Liver (tissue), 3 donors: ENCODE results near the gene PPP1R1B.

Source experiments
- EGR1 ChIP-seq, 2 donors: IDR thresholded peaks; 2 replicates each; pipeline ENCODE4 v1.6.1; 2016 to 2018; ENCODE audit warnings: antibody characterized with exemption in 2 of 2, low read depth in 2 of 2
- FOXA1 ChIP-seq: IDR thresholded peaks from 2 replicates; pipeline ENCODE4 v1.6.1; 2016; ENCODE audit warnings: antibody characterized with exemption
- GABPA ChIP-seq, 2 donors: IDR thresholded peaks in 1 of 2; conservative IDR thresholded peaks in 1 of 2; 2 replicates each; pipeline ENCODE4 v1.6.1; 2016; ENCODE audit warnings: antibody characterized with exemption in 2 of 2, mild to moderate bottlenecking in 1 of 2, moderate library complexity in 1 of 2
- JUND ChIP-seq, 2 donors: IDR thresholded peaks; 2 replicates each; pipeline ENCODE4 v1.6.1; 2016; ENCODE audit warnings: antibody characterized with exemption in 2 of 2
- RAD21 ChIP-seq, 2 donors: IDR thresholded peaks; 2 replicates each; pipeline ENCODE4 v1.6.1; 2016; ENCODE audit warnings: antibody characterized with exemption in 2 of 2, mild to moderate bottlenecking in 2 of 2
- RXRA ChIP-seq, 2 donors: IDR thresholded peaks; 2 replicates each; pipeline ENCODE4 v1.6.1; 2017 to 2018; ENCODE audit warnings: antibody characterized with exemption in 2 of 2, mild to moderate bottlenecking in 1 of 2
- SP1 ChIP-seq: IDR thresholded peaks from 2 replicates; pipeline ENCODE4 v1.6.1; 2018; ENCODE audit warnings: antibody characterized with exemption, mild to moderate bottlenecking
- TAF1 ChIP-seq: conservative IDR thresholded peaks from 2 replicates; pipeline ENCODE4 v1.6.1; 2016; ENCODE audit warnings: antibody characterized with exemption, mild to moderate bottlenecking
- YY1 ChIP-seq: IDR thresholded peaks from 2 replicates; pipeline ENCODE4 v1.6.1; 2016; ENCODE audit warnings: antibody characterized with exemption, mild to moderate bottlenecking
- TF ChIP-seq, protein P1 (sequence below): IDR thresholded peaks from 2 replicates; pipeline ENCODE4 v1.6.1; 2016; ENCODE audit warnings: antibody characterized with exemption
- TF ChIP-seq, protein P2 (sequence below): fragments of 150-350 bp; IDR thresholded peaks from 2 replicates; pipeline ENCODE4 v1.5.1; 2017; ENCODE audit warnings: improper control_type of control experiment, low read depth, low read length; ENCODE audit not compliant: missing input control
- TF ChIP-seq, protein P3 (sequence below): IDR thresholded peaks from 2 replicates; pipeline ENCODE4 v1.6.1; 2016; ENCODE audit warnings: antibody characterized with exemption
- TF ChIP-seq, protein P4 (sequence below): IDR thresholded peaks from 2 replicates; pipeline ENCODE4 v1.6.1; 2016; ENCODE audit warnings: antibody characterized with exemption, mild to moderate bottlenecking
- TF ChIP-seq, protein P5 (sequence below): IDR thresholded peaks from 2 replicates; pipeline ENCODE4 v1.6.1; 2016; ENCODE audit warnings: antibody characterized with exemption
- donor health status: healthy.
- donor health status: healthy.

DNA sequence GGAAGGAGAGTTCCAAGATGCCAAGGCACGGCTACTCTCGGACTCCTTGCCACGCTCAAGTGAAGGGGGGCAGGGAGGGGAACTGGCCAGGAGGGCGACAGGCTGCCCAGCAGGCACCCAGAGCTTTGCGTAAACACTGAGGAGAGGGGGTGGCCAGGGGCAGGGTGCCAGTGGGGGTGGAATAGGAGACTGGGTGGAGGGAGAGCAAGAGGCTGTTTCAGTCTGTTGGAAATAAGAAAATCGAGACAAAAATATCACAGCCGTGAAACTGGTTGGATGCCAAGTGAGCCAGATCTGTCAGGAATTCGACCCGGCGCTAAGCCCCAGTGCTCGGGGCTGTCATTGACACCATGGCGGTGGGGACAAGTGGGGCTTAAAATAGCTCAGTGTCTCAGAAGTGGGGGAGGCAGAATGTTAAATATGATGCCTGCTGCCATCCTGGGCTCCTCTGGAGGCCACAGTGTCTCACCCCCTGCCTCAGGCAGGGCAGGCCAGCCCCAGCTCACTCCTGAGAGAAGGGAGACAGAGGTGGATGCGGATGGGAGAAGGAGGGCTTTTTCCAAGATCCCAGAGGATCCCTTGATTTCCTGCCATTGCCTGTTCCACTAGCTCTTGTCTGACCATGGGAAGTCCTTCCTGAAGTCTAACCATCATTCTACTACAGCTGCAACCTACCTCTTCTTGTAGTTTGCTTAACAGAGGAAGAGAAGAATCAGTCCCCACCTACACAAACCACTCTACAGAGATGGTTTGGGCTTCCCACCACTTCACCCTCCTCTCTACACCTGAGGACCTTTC, 51.0 kb downstream of the PPP1R1B start:
- TF ChIP-seq, protein P1, sequence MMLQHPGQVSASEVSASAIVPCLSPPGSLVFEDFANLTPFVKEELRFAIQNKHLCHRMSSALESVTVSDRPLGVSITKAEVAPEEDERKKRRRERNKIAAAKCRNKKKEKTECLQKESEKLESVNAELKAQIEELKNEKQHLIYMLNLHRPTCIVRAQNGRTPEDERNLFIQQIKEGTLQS: no peak
- TF ChIP-seq, protein P2, sequence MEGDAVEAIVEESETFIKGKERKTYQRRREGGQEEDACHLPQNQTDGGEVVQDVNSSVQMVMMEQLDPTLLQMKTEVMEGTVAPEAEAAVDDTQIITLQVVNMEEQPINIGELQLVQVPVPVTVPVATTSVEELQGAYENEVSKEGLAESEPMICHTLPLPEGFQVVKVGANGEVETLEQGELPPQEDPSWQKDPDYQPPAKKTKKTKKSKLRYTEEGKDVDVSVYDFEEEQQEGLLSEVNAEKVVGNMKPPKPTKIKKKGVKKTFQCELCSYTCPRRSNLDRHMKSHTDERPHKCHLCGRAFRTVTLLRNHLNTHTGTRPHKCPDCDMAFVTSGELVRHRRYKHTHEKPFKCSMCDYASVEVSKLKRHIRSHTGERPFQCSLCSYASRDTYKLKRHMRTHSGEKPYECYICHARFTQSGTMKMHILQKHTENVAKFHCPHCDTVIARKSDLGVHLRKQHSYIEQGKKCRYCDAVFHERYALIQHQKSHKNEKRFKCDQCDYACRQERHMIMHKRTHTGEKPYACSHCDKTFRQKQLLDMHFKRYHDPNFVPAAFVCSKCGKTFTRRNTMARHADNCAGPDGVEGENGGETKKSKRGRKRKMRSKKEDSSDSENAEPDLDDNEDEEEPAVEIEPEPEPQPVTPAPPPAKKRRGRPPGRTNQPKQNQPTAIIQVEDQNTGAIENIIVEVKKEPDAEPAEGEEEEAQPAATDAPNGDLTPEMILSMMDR: no peak
- TF ChIP-seq, protein P3, sequence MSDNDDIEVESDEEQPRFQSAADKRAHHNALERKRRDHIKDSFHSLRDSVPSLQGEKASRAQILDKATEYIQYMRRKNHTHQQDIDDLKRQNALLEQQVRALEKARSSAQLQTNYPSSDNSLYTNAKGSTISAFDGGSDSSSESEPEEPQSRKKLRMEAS: no peak
- TF ChIP-seq, protein P4, sequence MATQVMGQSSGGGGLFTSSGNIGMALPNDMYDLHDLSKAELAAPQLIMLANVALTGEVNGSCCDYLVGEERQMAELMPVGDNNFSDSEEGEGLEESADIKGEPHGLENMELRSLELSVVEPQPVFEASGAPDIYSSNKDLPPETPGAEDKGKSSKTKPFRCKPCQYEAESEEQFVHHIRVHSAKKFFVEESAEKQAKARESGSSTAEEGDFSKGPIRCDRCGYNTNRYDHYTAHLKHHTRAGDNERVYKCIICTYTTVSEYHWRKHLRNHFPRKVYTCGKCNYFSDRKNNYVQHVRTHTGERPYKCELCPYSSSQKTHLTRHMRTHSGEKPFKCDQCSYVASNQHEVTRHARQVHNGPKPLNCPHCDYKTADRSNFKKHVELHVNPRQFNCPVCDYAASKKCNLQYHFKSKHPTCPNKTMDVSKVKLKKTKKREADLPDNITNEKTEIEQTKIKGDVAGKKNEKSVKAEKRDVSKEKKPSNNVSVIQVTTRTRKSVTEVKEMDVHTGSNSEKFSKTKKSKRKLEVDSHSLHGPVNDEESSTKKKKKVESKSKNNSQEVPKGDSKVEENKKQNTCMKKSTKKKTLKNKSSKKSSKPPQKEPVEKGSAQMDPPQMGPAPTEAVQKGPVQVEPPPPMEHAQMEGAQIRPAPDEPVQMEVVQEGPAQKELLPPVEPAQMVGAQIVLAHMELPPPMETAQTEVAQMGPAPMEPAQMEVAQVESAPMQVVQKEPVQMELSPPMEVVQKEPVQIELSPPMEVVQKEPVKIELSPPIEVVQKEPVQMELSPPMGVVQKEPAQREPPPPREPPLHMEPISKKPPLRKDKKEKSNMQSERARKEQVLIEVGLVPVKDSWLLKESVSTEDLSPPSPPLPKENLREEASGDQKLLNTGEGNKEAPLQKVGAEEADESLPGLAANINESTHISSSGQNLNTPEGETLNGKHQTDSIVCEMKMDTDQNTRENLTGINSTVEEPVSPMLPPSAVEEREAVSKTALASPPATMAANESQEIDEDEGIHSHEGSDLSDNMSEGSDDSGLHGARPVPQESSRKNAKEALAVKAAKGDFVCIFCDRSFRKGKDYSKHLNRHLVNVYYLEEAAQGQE: no peak
- TF ChIP-seq TAF1: no peak
- TF ChIP-seq RAD21 (IDR thresholded peaks at IDR 0.05): no peak
- TF ChIP-seq, protein P5, sequence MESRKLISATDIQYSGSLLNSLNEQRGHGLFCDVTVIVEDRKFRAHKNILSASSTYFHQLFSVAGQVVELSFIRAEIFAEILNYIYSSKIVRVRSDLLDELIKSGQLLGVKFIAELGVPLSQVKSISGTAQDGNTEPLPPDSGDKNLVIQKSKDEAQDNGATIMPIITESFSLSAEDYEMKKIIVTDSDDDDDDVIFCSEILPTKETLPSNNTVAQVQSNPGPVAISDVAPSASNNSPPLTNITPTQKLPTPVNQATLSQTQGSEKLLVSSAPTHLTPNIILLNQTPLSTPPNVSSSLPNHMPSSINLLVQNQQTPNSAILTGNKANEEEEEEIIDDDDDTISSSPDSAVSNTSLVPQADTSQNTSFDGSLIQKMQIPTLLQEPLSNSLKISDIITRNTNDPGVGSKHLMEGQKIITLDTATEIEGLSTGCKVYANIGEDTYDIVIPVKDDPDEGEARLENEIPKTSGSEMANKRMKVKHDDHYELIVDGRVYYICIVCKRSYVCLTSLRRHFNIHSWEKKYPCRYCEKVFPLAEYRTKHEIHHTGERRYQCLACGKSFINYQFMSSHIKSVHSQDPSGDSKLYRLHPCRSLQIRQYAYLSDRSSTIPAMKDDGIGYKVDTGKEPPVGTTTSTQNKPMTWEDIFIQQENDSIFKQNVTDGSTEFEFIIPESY: no peak
- no peak for TF ChIP-seq SP1
- no peak for TF ChIP-seq GABPA (IDR thresholded peaks at IDR 0.05 in 1 of 2, conservative IDR thresholded peaks at IDR 0.05 in 1 of 2)
- no peak for TF ChIP-seq YY1
- TF ChIP-seq FOXA1: no peak
- TF ChIP-seq RXRA (IDR thresholded peaks at IDR 0.05): no peak
- TF ChIP-seq EGR1 (IDR thresholded peaks at IDR 0.05; ENCODE audit: low read depth in 2 of 2): no peak
- no peak for TF ChIP-seq JUND (IDR thresholded peaks at IDR 0.05)
